Liver (tissue), 9 donors: ENCODE data around the gene CHCHD4. TPM values are rescaled to one million over a fixed set of nuclear protein-coding genes. Genes with fewer than 3 reads are reported as not detected.
A peak's percentile ranks its signal among the peaks of the same experiment; 100 is the strongest.

Experiments used
- DNase-seq: peaks from one replicate; pipeline ENCODE4 v3.0.0-alpha.2; 2017; ENCODE audit warnings: low spot score
- H3K27ac ChIP-seq, 2 donors: one replicate each; pipeline ENCODE4 v1.7.0; 2013; ENCODE audit warnings: inconsistent platforms in 2 of 2, low read length in 2 of 2, control low read depth in 1 of 2, low read depth in 1 of 2, mild to moderate bottlenecking in 1 of 2
- H3K27me3 ChIP-seq, 4 donors: one replicate each; pipeline versions ENCODE4 v1.6.1 to v1.7.0; 2013; ENCODE audit warnings: low read length in 3 of 4, inconsistent platforms in 1 of 4, mild to moderate bottlenecking in 1 of 4, moderate library complexity in 1 of 4; ENCODE audit not compliant: control insufficient read depth in 4 of 4, insufficient read depth in 4 of 4
- H3K36me3 ChIP-seq, 4 donors: one replicate each; pipeline versions ENCODE4 v1.6.1 to v1.7.0; 2013; ENCODE audit warnings: low read length in 3 of 4, mild to moderate bottlenecking in 3 of 4, low read depth in 1 of 4, moderate library complexity in 1 of 4; ENCODE audit not compliant: control insufficient read depth in 4 of 4, insufficient read depth in 3 of 4
- H3K4me1 ChIP-seq, 4 donors: one replicate each; pipeline versions ENCODE4 v1.6.1 to v1.7.0; 2013; ENCODE audit warnings: low read length in 3 of 4, mild to moderate bottlenecking in 3 of 4, moderate library complexity in 1 of 4; ENCODE audit not compliant: control insufficient read depth in 4 of 4, insufficient read depth in 4 of 4
- H3K4me3 ChIP-seq, 3 donors: one replicate each; pipeline versions ENCODE4 v1.6.1 to v1.7.0; 2013; ENCODE audit warnings: low read length in 3 of 3, control low read depth in 1 of 3, low read depth in 1 of 3, mild to moderate bottlenecking in 1 of 3
- H3K9ac ChIP-seq, 2 donors: one replicate each; pipeline ENCODE4 v1.7.0; 2013; ENCODE audit warnings: low read length in 2 of 2, mild to moderate bottlenecking in 2 of 2, moderate library complexity in 2 of 2, control low read depth in 1 of 2, low read depth in 1 of 2
- H3K9me3 ChIP-seq, 4 donors: one replicate each; pipeline versions ENCODE4 v1.6.1 to v1.7.0; 2013; ENCODE audit warnings: low read length in 3 of 4; ENCODE audit not compliant: control insufficient read depth in 4 of 4
- EGR1 ChIP-seq, 2 donors: IDR thresholded peaks; 2 replicates each; pipeline ENCODE4 v1.6.1; 2016 to 2018; ENCODE audit warnings: antibody characterized with exemption in 2 of 2, low read depth in 2 of 2
- FOXA1 ChIP-seq: IDR thresholded peaks from 2 replicates; pipeline ENCODE4 v1.6.1; 2016; ENCODE audit warnings: antibody characterized with exemption
- FOXA2 ChIP-seq: IDR thresholded peaks from 2 replicates; pipeline ENCODE4 v1.6.1; 2016; ENCODE audit warnings: antibody characterized with exemption
- GABPA ChIP-seq, 2 donors: IDR thresholded peaks in 1 of 2; conservative IDR thresholded peaks in 1 of 2; 2 replicates each; pipeline ENCODE4 v1.6.1; 2016; ENCODE audit warnings: antibody characterized with exemption in 2 of 2, mild to moderate bottlenecking in 1 of 2, moderate library complexity in 1 of 2
- HNF4A ChIP-seq, 2 donors: conservative IDR thresholded peaks; 2 replicates each; pipeline ENCODE4 v1.6.1; 2016; ENCODE audit warnings: antibody characterized with exemption in 2 of 2, mild to moderate bottlenecking in 2 of 2
- HNF4G ChIP-seq: IDR thresholded peaks from 2 replicates; pipeline ENCODE4 v1.6.1; 2016; ENCODE audit warnings: antibody characterized with exemption
- JUND ChIP-seq, 2 donors: IDR thresholded peaks; 2 replicates each; pipeline ENCODE4 v1.6.1; 2016; ENCODE audit warnings: antibody characterized with exemption in 2 of 2
- NR2F2 ChIP-seq: IDR thresholded peaks from 2 replicates; pipeline ENCODE4 v1.6.1; 2016; ENCODE audit warnings: antibody characterized with exemption
- RAD21 ChIP-seq, 2 donors: IDR thresholded peaks; 2 replicates each; pipeline ENCODE4 v1.6.1; 2016; ENCODE audit warnings: antibody characterized with exemption in 2 of 2, mild to moderate bottlenecking in 2 of 2
- REST ChIP-seq: IDR thresholded peaks from 2 replicates; pipeline ENCODE4 v1.6.1; 2016; ENCODE audit warnings: antibody characterized with exemption, mild to moderate bottlenecking
- RXRA ChIP-seq, 2 donors: IDR thresholded peaks; 2 replicates each; pipeline ENCODE4 v1.6.1; 2017 to 2018; ENCODE audit warnings: antibody characterized with exemption in 2 of 2, mild to moderate bottlenecking in 1 of 2
- SP1 ChIP-seq: IDR thresholded peaks from 2 replicates; pipeline ENCODE4 v1.6.1; 2018; ENCODE audit warnings: antibody characterized with exemption, mild to moderate bottlenecking
- TAF1 ChIP-seq: conservative IDR thresholded peaks from 2 replicates; pipeline ENCODE4 v1.6.1; 2016; ENCODE audit warnings: antibody characterized with exemption, mild to moderate bottlenecking
- YY1 ChIP-seq: IDR thresholded peaks from 2 replicates; pipeline ENCODE4 v1.6.1; 2016; ENCODE audit warnings: antibody characterized with exemption, mild to moderate bottlenecking
- ZBTB33 ChIP-seq: IDR thresholded peaks from 2 replicates; pipeline ENCODE4 v1.6.1; 2016; ENCODE audit warnings: antibody characterized with exemption
- WGBS: extraction: QIAGEN DNeasy Blood & Tissue Kit; methylation state at CpG from one replicate; pipeline ENCODE4 v1.1.7; 2013; 5-methylcytosine and 5-hydroxymethylcytosine counted together
- polyA plus RNA-seq, 2 donors: library from polyadenylated mRNA; stranded (reverse) in 1 of 2; unstranded in 1 of 2; fragments of 200-250 nt in 1 of 2; fragments of >200 nt in 1 of 2; fragmentation: Nextera tagmentation in 1 of 2; extraction: Ambion mirVana in 1 of 2; gene quantifications; one replicate each; pipeline versions ENCODE4 v1.2.1 to v1.2.3, GENCODE V29; 2013 to 2015
- total RNA-seq, 2 donors: library from RNA; depleted of rRNA; stranded (reverse); fragments of >200 nt; gene quantifications; one replicate each; pipeline ENCODE4 v1.2.3, GENCODE V29; 2014
- TF ChIP-seq, protein P1 (sequence below): IDR thresholded peaks from 2 replicates; pipeline ENCODE4 v1.6.1; 2016; ENCODE audit warnings: antibody characterized with exemption
- TF ChIP-seq, protein P2 (sequence below): IDR thresholded peaks from 2 replicates; pipeline ENCODE4 v1.6.1; 2016; ENCODE audit warnings: antibody characterized with exemption
- TF ChIP-seq, protein P3 (sequence below): fragments of 150-350 bp; IDR thresholded peaks from 2 replicates; pipeline ENCODE4 v1.5.1; 2017; ENCODE audit warnings: improper control_type of control experiment, low read depth, low read length; ENCODE audit not compliant: missing input control
- donor health status: healthy.
- donor health status: healthy.
- donor health status: healthy.
- donor health status: healthy.
- donor health status: healthy.

Gene CHCHD4
- total and polyA plus RNA-seq, 4 donors, result 7.0 to 11.3 (median 9.5) TPM

GRCh38 chr3:14120111-14120920 lies 4.4 kb downstream of the CHCHD4 start:
- no peak overlapping the region for H3K4me3 ChIP-seq
- H3K4me1 ChIP-seq, result peaks cover 22 to 56% (median 37%) of the 10 kb centered on the region in 4 donors
- no peaks in the 10 kb centered on the region for H3K27me3 ChIP-seq
- no peak overlapping the region for H3K9ac ChIP-seq
- H3K36me3 ChIP-seq, result peaks cover 2 to 10% (median 8%) of the 10 kb centered on the region in 4 donors
- H3K9me3 ChIP-seq, result no peaks in the 10 kb centered on the region
- DNase-seq, result peak; percentile 20
- TF ChIP-seq, protein P1, sequence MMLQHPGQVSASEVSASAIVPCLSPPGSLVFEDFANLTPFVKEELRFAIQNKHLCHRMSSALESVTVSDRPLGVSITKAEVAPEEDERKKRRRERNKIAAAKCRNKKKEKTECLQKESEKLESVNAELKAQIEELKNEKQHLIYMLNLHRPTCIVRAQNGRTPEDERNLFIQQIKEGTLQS, result no peak
- TF ChIP-seq GABPA (IDR thresholded peaks at IDR 0.05 in 1 of 2, conservative IDR thresholded peaks at IDR 0.05 in 1 of 2), result no peak
- no peak for TF ChIP-seq REST
- TF ChIP-seq YY1, result no peak
- TF ChIP-seq EGR1 (IDR thresholded peaks at IDR 0.05; ENCODE audit: low read depth in 2 of 2), result no peak
- TF ChIP-seq ZBTB33, result no peak
- TF ChIP-seq FOXA2, result no peak
- no peak for TF ChIP-seq SP1
- TF ChIP-seq HNF4G, result no peak
- no peak for TF ChIP-seq RXRA (IDR thresholded peaks at IDR 0.05)
- TF ChIP-seq, protein P2, sequence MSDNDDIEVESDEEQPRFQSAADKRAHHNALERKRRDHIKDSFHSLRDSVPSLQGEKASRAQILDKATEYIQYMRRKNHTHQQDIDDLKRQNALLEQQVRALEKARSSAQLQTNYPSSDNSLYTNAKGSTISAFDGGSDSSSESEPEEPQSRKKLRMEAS, result no peak
- TF ChIP-seq HNF4A (conservative IDR thresholded peaks at IDR 0.05), result no peak
- 96% methylated on average over 11 of the region's 11 CpGs for WGBS
- no peak overlapping the region for H3K27ac ChIP-seq

DNA sequence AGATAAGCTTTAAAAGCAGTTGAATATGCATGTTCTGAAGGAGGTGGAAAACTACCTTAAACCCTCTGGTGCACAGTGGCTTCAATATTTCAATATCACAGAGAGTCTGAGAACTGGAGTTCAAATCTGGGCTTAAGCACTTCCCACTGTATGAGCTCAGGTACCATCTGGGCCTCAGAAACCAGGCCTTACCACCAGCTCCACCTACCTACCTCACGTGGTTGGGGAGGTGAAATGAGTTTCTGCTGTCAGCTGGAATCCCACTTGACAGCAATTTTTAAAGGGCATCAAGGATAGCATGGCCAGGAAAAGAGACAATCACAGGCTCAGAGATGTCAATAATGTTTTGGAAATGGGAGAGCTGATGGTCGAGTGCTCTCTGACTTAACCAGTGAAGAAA lies 5.0 kb downstream of the CHCHD4 start:
- peak; percentile 27 for DNase-seq
- no peaks in the 10 kb centered on the region for H3K9me3 ChIP-seq
- WGBS, result 86% methylated on average over 2 of the region's 2 CpGs
- no peaks in the 10 kb centered on the region for H3K27me3 ChIP-seq
- H3K36me3 ChIP-seq, result peaks cover 2 to 14% (median 11%) of the 10 kb centered on the region in 4 donors
- no peak overlapping the region for H3K9ac ChIP-seq
- H3K27ac ChIP-seq, result peak overlapping the region; percentile 37 to 39
- H3K4me3 ChIP-seq, result no peak overlapping the region
- peaks cover 22 to 60% (median 42%) of the 10 kb centered on the region in 4 donors for H3K4me1 ChIP-seq
- TF ChIP-seq JUND (IDR thresholded peaks at IDR 0.05), result no peak
- no peak for TF ChIP-seq FOXA2
- TF ChIP-seq, protein P1, result no peak
- TF ChIP-seq HNF4A (conservative IDR thresholded peaks at IDR 0.05), result no peak
- TF ChIP-seq, protein P3, sequence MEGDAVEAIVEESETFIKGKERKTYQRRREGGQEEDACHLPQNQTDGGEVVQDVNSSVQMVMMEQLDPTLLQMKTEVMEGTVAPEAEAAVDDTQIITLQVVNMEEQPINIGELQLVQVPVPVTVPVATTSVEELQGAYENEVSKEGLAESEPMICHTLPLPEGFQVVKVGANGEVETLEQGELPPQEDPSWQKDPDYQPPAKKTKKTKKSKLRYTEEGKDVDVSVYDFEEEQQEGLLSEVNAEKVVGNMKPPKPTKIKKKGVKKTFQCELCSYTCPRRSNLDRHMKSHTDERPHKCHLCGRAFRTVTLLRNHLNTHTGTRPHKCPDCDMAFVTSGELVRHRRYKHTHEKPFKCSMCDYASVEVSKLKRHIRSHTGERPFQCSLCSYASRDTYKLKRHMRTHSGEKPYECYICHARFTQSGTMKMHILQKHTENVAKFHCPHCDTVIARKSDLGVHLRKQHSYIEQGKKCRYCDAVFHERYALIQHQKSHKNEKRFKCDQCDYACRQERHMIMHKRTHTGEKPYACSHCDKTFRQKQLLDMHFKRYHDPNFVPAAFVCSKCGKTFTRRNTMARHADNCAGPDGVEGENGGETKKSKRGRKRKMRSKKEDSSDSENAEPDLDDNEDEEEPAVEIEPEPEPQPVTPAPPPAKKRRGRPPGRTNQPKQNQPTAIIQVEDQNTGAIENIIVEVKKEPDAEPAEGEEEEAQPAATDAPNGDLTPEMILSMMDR, result no peak
- TF ChIP-seq FOXA1, result no peak
- no peak for TF ChIP-seq EGR1 (IDR thresholded peaks at IDR 0.05; ENCODE audit: low read depth in 2 of 2)
- TF ChIP-seq RXRA (IDR thresholded peaks at IDR 0.05), result no peak
- no peak for TF ChIP-seq ZBTB33
- no peak for TF ChIP-seq NR2F2
- TF ChIP-seq TAF1, result no peak
- no peak for TF ChIP-seq SP1
- TF ChIP-seq, protein P2, result no peak
- no peak for TF ChIP-seq YY1
- TF ChIP-seq HNF4G, result no peak
- TF ChIP-seq GABPA (IDR thresholded peaks at IDR 0.05 in 1 of 2, conservative IDR thresholded peaks at IDR 0.05 in 1 of 2), result no peak
- TF ChIP-seq RAD21 (IDR thresholded peaks at IDR 0.05), result no peak
